HepG2 (cell line): ENCODE results near the gene PDE4D. TPM values are rescaled to one million over a fixed set of nuclear protein-coding genes. Genes with fewer than 3 reads are reported as not detected.

Experiments used
- ATAC-seq: fragments of 200-7000 bp; cut with Tn5 transposase; 3 replicates; pipeline ENCODE4 v1.9.1; 2020; ENCODE audit warnings: mild to moderate bottlenecking, moderate library complexity
- BruUV-seq: library from RNA; stranded (reverse); fragments of 400-500 nt; replicated peaks from 2 replicates; lab custom pipeline; 2021; lab: Mats Ljungman, UMichigan
- CTCF ChIA-PET: fragments of 300-600 bp; formaldehyde crosslinking; extraction: SDS; loops from one replicate; lab custom pipeline; 2021; ENCODE audit warnings: low total read pairs, inconsistent platforms, low intra/inter-chr PET ratio; lab: Yijun Ruan, JAX
- POLR2A ChIA-PET: fragments of 350-600 bp; sonication (Branson Sonifier 250); formaldehyde crosslinking; loops from one replicate; lab custom pipeline; 2020; ENCODE audit warnings: antibody characterized with exemption, inconsistent platforms; lab: Yijun Ruan, JAX
- DNase-seq: peaks from one replicate; pipeline ENCODE4 v3.0.0-alpha.2; 2015; ENCODE audit warnings: low spot score
- FAIRE-seq: peaks from 3 replicates; lab custom pipeline; 2011; peaks lifted over from hg19 to GRCh38; lab: Jason Lieb, UNC
- H2AFZ ChIP-seq: one replicate; pipeline ENCODE4 v1.6.1; 2011; ENCODE audit warnings: low read length, inconsistent platforms
- H3K27ac ChIP-seq: fragments of 300-600 bp; 3 replicates; pipeline ENCODE4 v1.8.0; 2011; ENCODE audit warnings: mixed run types, mild to moderate bottlenecking, mixed read lengths, low read length, inconsistent platforms; ENCODE audit not compliant: insufficient read depth; ENCODE audit errors: extremely low read length
- H3K27me3 ChIP-seq, 2 experiments: fragments of 200-600 bp in 1 of 2; 2 replicates in 1 of 2; 3 replicates in 1 of 2; pipeline versions ENCODE4 v1.6.0 to v1.8.0; 2011; ENCODE audit warnings: low read length in 2 of 2, mild to moderate bottlenecking in 2 of 2, moderate library complexity in 2 of 2, inconsistent platforms in 1 of 2; ENCODE audit not compliant: insufficient read depth in 2 of 2, control insufficient read depth in 1 of 2
- H3K36me3 ChIP-seq, 2 experiments: fragments of 200-600 bp in 1 of 2; replicated peaks in 1 of 2; 2 replicates in 1 of 2; 3 replicates in 1 of 2; pipeline versions ENCODE4 v1.5.1 to v1.8.0; 2011; ENCODE audit warnings: low read length in 2 of 2, inconsistent platforms in 1 of 2; ENCODE audit not compliant: insufficient read depth in 2 of 2, control insufficient read depth in 1 of 2
- H3K4me1 ChIP-seq: 2 replicates; pipeline ENCODE4 v1.5.1; 2012; ENCODE audit warnings: low read length, inconsistent platforms; ENCODE audit not compliant: insufficient read depth
- H3K4me2 ChIP-seq: 2 replicates; pipeline ENCODE4 v1.6.0; 2011; ENCODE audit warnings: low read depth, low read length, inconsistent platforms
- H3K4me3 ChIP-seq, 3 experiments: fragments of 200-600 bp in 1 of 3; sonication (generic), shearing (Covaris generic) in 1 of 3; replicated peaks in 1 of 3; 2 replicates each; pipeline ENCODE4 v1.5.1; 2011 to 2016; ENCODE audit warnings: low read length in 3 of 3, inconsistent platforms in 2 of 3, low read depth in 2 of 3, mild to moderate bottlenecking in 2 of 3, control low read depth in 1 of 3, mixed read lengths in 1 of 3; ENCODE audit not compliant: insufficient read depth in 1 of 3
- H3K79me2 ChIP-seq: one replicate; pipeline ENCODE4 v1.6.1; 2011; ENCODE audit warnings: low read length, inconsistent platforms; ENCODE audit not compliant: insufficient read depth
- H3K9ac ChIP-seq: 2 replicates; pipeline ENCODE4 v1.6.0; 2011; ENCODE audit warnings: mild to moderate bottlenecking, low read depth, low read length, inconsistent platforms; ENCODE audit not compliant: insufficient read depth
- H3K9me3 ChIP-seq: 2 replicates; pipeline ENCODE4 v1.5.1; 2012; ENCODE audit warnings: mild to moderate bottlenecking, low read length
- H4K20me1 ChIP-seq: 2 replicates; pipeline ENCODE4 v1.6.0; 2011; ENCODE audit warnings: inconsistent platforms, mild to moderate bottlenecking, low read length, moderate library complexity; ENCODE audit not compliant: insufficient read depth
- ARID4A ChIP-seq: sonication (generic); formaldehyde crosslinking; IDR thresholded peaks from 2 replicates; pipeline ENCODE4 v1.5.0; 2020; ENCODE audit warnings: mild to moderate bottlenecking, missing genetic modification reagents, borderline replicate concordance
- ATF4 ChIP-seq, 2 experiments: fragments of 450-650 bp in 1 of 2; sonication (generic) in 1 of 2; formaldehyde crosslinking; IDR thresholded peaks; 2 replicates each; pipeline versions ENCODE4 v1.5.0 to v1.8.0; 2020 to 2022; ENCODE audit warnings: mild to moderate bottlenecking in 1 of 2, missing genetic modification reagents in 1 of 2
- CSRNP1 ChIP-seq: sonication (generic); formaldehyde crosslinking; IDR thresholded peaks from 2 replicates; pipeline ENCODE4 v1.8.1; 2023; ENCODE audit warnings: mild to moderate bottlenecking, missing genetic modification reagents
- KLF6 ChIP-seq: IDR thresholded peaks from 2 replicates; pipeline ENCODE4 v1.8.0; 2016; ENCODE audit warnings: missing biosample characterization, missing genetic modification reagents
- MATR3 ChIP-seq: sonication (generic); formaldehyde crosslinking; IDR thresholded peaks from 2 replicates; pipeline ENCODE4 v1.4.0; 2020; ENCODE audit warnings: missing genetic modification reagents
- ZMYM2 ChIP-seq: sonication (generic); formaldehyde crosslinking; IDR thresholded peaks from 2 replicates; pipeline ENCODE4 v1.8.0; 2022; ENCODE audit warnings: mild to moderate bottlenecking, missing genetic modification reagents
- WGBS: methylation state at CpG from one replicate; pipeline ENCODE4 v1.1.6; 2017; ENCODE audit warnings: low lambda C conversion rate; 5-methylcytosine and 5-hydroxymethylcytosine counted together
- in situ Hi-C: cut with HindIII; loops from 2 replicates; pipeline ENCODE4 v1.10.0; 2017; ENCODE audit warnings: low pct_unique_long_range_greater_than_20kb; ENCODE audit not compliant: extremely low pct_ligation_motif_present
- intact Hi-C: fragments of 100-400 bp; cut with micrococcal nuclease; formaldehyde crosslinking; loops from one replicate; pipeline ENCODE4 v1.10.0; 2022; ENCODE audit not compliant: unreplicated experiment
- polyA plus RNA-seq, 8 experiments: library from polyadenylated mRNA; depleted of rRNA in 3 of 8; stranded (reverse) in 7 of 8; unstranded in 1 of 8; fragments of >200 nt; fragmentation: Illumina TruSeq in 4 of 8; extraction: Trizol in 4 of 8; gene quantifications; 2 replicates each; pipeline versions ENCODE4 v1.2.1 to v1.2.3, GENCODE V29; 2011 to 2016; ENCODE audit warnings: low read depth in 4 of 8, missing spikeins in 1 of 8, mixed read lengths in 1 of 8; ENCODE audit not compliant: insufficient read depth in 1 of 8
- total RNA-seq, 5 experiments: library from RNA; depleted of rRNA; stranded (reverse); fragments of >200 nt; fragmentation: Illumina TruSeq; extraction: Trizol; gene quantifications; 2 replicates each; pipeline ENCODE4 v1.2.3, GENCODE V29; 2016; ENCODE audit warnings: low read depth in 1 of 5
- TF ChIP-seq, protein P1 (sequence below), 2 experiments: sonication (generic) in 1 of 2; formaldehyde crosslinking in 1 of 2; IDR thresholded peaks; 2 replicates each; pipeline versions ENCODE4 v1.5.1 to v1.6.1; 2011 to 2020; ENCODE audit warnings: borderline replicate concordance in 1 of 2, low read depth in 1 of 2, low read length in 1 of 2, mild to moderate bottlenecking in 1 of 2, missing genetic modification reagents in 1 of 2, moderate library complexity in 1 of 2

Gene PDE4D
- total and polyA plus RNA-seq, 2 of the 13 experiments (the other 11 are each of a cell fraction or from before 2014, with no cell fraction given) = 7.0 to 12.2 TPM

GRCh38 chr5:59727186-59727585 lies 166.3 kb downstream of the PDE4D start:
- 84% methylated on average over 2 of the region's 2 CpGs for WGBS
- H3K27ac ChIP-seq = no peak overlapping the region
- H2AFZ ChIP-seq = no peak overlapping the region
- ATAC-seq = no peak
- H3K4me2 ChIP-seq = no peak overlapping the region
- no peaks in the 10 kb centered on the region for H3K4me1 ChIP-seq
- FAIRE-seq = no peak
- no peak for TF ChIP-seq MATR3 (CRISPR knock-in tag)
- TF ChIP-seq ARID4A (CRISPR knock-in tag) = no peak
- TF ChIP-seq, protein P1, sequence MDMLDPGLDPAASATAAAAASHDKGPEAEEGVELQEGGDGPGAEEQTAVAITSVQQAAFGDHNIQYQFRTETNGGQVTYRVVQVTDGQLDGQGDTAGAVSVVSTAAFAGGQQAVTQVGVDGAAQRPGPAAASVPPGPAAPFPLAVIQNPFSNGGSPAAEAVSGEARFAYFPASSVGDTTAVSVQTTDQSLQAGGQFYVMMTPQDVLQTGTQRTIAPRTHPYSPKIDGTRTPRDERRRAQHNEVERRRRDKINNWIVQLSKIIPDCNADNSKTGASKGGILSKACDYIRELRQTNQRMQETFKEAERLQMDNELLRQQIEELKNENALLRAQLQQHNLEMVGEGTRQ (IDR thresholded peaks at IDR 0.05; ENCODE audit: low read depth, low read length) = no peak
- TF ChIP-seq, protein P1 (CRISPR knock-in tag; IDR thresholded peaks at IDR 0.05; ENCODE audit: borderline replicate concordance) = no peak
- TF ChIP-seq CSRNP1 = no peak
- TF ChIP-seq ZMYM2 (CRISPR knock-in tag) = no peak
- TF ChIP-seq KLF6 (CRISPR knock-in tag) = no peak
- no peak for TF ChIP-seq ATF4 (CRISPR knock-in tag; IDR thresholded peaks at IDR 0.05)
- POLR2A ChIA-PET = no interaction called here
- intact Hi-C loops (no loop called here), in situ Hi-C loops (no loop called here)
- no TSS peak for BruUV-seq
- DNase-seq = no peak
- CTCF ChIA-PET = no interaction called here
- no peak overlapping the region for H3K9ac ChIP-seq
- no peaks in the 10 kb centered on the region for H3K36me3 ChIP-seq
- no peak overlapping the region for H3K4me3 ChIP-seq
- H4K20me1 ChIP-seq = no peaks in the 10 kb centered on the region
- H3K27me3 ChIP-seq = no peaks in the 10 kb centered on the region
- H3K79me2 ChIP-seq = no peaks in the 10 kb centered on the region
- H3K9me3 ChIP-seq = no peaks in the 10 kb centered on the region
